Measurements from ENCODE around the gene RHOA. TPM values are rescaled to one million over a fixed set of nuclear protein-coding genes. Genes with fewer than 3 reads are reported as not detected.
A peak's percentile ranks its signal among the peaks of the same experiment; 100 is the strongest.

RHOA gene
- total and polyA plus RNA-seq, 2 of the 13 experiments (the other 11 are each of a cell fraction or from before 2014, with no cell fraction given), result 131 to 177 TPM

DNA sequence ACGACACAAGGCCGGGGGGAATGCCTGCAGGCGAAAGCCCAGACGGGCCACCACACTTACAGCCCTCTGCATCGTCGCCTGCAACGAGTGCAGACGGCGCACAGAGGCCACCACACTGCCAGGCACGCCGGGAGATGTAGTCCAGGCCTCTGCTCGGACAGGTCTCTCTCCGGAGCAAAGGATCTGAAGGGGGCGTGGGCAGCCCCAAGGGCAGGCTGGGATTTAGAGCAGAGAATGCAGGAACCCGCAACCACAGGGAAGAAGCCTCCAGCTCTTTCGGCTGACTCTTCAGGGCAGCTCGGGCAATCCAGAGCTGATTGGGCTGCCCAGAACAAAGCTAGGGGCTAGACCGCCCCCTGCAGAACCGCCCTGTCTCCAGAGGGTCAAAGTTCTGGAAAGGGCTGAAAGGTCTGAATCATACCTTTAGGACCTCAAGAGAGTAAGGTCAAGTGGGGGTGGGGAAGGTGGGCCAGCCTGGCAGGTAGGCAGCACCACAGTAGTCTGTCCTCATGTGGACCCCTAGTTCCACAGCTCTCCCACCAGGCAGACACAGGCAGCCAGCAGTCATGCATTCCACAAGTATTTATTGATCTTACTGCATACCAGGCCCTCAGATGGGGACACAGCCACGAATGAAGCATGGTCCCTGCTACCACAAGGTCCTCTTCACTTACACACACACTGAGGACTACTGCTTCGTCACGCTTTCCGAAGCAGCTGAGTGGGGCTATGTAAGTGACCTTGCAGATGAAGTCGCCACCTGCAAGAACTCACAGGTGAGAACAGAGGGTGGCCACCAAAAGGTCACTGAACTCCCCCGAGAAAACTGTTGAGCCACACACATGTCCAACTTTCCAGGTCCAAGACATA, 10.8 kb upstream of the RHOA start, which contains the start of gene AMT (continued):
- TF ChIP-seq ZNF329 (CRISPR knock-in tag; IDR thresholded peaks at IDR 0.05; ENCODE audit: low read depth) (no peak), ZNF382 (CRISPR knock-in tag; IDR thresholded peaks at IDR 0.05; ENCODE audit: borderline replicate concordance) (no peak), PLRG1 (conservative IDR thresholded peaks at IDR 0.05) (no peak), ISL2 (CRISPR knock-in tag; IDR thresholded peaks at IDR 0.05) (peak; percentile 48; the same call in 1 of the 2 replicates), PHB2 (IDR thresholded peaks at IDR 0.05; ENCODE audit: partially characterized antibody) (no peak), NKX3-1 (CRISPR knock-in tag; IDR thresholded peaks at IDR 0.05) (no peak), SMC3 (IDR thresholded peaks at IDR 0.05; ENCODE audit: low read length) (no peak), REXO4 (CRISPR knock-in tag; IDR thresholded peaks at IDR 0.05; ENCODE audit: borderline replicate concordance) (no peak)
- TF ChIP-seq, protein P1, sequence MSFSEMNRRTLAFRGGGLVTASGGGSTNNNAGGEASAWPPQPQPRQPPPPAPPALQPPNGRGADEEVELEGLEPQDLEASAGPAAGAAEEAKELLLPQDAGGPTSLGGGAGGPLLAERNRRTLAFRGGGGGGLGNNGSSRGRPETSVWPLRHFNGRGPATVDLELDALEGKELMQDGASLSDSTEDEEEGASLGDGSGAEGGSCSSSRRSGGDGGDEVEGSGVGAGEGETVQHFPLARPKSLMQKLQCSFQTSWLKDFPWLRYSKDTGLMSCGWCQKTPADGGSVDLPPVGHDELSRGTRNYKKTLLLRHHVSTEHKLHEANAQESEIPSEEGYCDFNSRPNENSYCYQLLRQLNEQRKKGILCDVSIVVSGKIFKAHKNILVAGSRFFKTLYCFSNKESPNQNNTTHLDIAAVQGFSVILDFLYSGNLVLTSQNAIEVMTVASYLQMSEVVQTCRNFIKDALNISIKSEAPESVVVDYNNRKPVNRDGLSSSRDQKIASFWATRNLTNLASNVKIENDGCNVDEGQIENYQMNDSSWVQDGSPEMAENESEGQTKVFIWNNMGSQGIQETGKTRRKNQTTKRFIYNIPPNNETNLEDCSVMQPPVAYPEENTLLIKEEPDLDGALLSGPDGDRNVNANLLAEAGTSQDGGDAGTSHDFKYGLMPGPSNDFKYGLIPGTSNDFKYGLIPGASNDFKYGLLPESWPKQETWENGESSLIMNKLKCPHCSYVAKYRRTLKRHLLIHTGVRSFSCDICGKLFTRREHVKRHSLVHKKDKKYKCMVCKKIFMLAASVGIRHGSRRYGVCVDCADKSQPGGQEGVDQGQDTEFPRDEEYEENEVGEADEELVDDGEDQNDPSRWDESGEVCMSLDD (CRISPR knock-in tag; IDR thresholded peaks at IDR 0.05; ENCODE audit: borderline replicate concordance), result no peak
- TF ChIP-seq, protein P2, sequence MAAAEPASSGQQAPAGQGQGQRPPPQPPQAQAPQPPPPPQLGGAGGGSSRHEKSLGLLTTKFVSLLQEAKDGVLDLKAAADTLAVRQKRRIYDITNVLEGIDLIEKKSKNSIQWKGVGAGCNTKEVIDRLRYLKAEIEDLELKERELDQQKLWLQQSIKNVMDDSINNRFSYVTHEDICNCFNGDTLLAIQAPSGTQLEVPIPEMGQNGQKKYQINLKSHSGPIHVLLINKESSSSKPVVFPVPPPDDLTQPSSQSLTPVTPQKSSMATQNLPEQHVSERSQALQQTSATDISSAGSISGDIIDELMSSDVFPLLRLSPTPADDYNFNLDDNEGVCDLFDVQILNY (CRISPR knock-in tag; conservative IDR thresholded peaks at IDR 0.05), result no peak; the same call in 1 of the 2 replicates
- TF ChIP-seq, protein P3, sequence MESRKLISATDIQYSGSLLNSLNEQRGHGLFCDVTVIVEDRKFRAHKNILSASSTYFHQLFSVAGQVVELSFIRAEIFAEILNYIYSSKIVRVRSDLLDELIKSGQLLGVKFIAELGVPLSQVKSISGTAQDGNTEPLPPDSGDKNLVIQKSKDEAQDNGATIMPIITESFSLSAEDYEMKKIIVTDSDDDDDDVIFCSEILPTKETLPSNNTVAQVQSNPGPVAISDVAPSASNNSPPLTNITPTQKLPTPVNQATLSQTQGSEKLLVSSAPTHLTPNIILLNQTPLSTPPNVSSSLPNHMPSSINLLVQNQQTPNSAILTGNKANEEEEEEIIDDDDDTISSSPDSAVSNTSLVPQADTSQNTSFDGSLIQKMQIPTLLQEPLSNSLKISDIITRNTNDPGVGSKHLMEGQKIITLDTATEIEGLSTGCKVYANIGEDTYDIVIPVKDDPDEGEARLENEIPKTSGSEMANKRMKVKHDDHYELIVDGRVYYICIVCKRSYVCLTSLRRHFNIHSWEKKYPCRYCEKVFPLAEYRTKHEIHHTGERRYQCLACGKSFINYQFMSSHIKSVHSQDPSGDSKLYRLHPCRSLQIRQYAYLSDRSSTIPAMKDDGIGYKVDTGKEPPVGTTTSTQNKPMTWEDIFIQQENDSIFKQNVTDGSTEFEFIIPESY (CRISPR knock-in tag; IDR thresholded peaks at IDR 0.05), result peak; percentile 26; the same call in 1 of the 2 replicates
- TF ChIP-seq, protein P4, sequence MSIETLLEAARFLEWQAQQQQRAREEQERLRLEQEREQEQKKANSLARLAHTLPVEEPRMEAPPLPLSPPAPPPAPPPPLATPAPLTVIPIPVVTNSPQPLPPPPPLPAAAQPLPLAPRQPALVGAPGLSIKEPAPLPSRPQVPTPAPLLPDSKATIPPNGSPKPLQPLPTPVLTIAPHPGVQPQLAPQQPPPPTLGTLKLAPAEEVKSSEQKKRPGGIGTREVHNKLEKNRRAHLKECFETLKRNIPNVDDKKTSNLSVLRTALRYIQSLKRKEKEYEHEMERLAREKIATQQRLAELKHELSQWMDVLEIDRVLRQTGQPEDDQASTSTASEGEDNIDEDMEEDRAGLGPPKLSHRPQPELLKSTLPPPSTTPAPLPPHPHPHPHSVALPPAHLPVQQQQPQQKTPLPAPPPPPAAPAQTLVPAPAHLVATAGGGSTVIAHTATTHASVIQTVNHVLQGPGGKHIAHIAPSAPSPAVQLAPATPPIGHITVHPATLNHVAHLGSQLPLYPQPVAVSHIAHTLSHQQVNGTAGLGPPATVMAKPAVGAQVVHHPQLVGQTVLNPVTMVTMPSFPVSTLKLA (IDR thresholded peaks at IDR 0.05), result peak; percentile 38; the same call in 1 of the 2 replicates
- TF ChIP-seq, protein P5, sequence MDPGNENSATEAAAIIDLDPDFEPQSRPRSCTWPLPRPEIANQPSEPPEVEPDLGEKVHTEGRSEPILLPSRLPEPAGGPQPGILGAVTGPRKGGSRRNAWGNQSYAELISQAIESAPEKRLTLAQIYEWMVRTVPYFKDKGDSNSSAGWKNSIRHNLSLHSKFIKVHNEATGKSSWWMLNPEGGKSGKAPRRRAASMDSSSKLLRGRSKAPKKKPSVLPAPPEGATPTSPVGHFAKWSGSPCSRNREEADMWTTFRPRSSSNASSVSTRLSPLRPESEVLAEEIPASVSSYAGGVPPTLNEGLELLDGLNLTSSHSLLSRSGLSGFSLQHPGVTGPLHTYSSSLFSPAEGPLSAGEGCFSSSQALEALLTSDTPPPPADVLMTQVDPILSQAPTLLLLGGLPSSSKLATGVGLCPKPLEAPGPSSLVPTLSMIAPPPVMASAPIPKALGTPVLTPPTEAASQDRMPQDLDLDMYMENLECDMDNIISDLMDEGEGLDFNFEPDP (CRISPR knock-in tag; conservative IDR thresholded peaks at IDR 0.05), result no peak
- TF ChIP-seq, protein P6, sequence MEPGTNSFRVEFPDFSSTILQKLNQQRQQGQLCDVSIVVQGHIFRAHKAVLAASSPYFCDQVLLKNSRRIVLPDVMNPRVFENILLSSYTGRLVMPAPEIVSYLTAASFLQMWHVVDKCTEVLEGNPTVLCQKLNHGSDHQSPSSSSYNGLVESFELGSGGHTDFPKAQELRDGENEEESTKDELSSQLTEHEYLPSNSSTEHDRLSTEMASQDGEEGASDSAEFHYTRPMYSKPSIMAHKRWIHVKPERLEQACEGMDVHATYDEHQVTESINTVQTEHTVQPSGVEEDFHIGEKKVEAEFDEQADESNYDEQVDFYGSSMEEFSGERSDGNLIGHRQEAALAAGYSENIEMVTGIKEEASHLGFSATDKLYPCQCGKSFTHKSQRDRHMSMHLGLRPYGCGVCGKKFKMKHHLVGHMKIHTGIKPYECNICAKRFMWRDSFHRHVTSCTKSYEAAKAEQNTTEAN (CRISPR knock-in tag; conservative IDR thresholded peaks at IDR 0.05), result 0 out of 2 replicates have a peak, but pooled peaks have one; percentile 41
- TF ChIP-seq, protein P7, sequence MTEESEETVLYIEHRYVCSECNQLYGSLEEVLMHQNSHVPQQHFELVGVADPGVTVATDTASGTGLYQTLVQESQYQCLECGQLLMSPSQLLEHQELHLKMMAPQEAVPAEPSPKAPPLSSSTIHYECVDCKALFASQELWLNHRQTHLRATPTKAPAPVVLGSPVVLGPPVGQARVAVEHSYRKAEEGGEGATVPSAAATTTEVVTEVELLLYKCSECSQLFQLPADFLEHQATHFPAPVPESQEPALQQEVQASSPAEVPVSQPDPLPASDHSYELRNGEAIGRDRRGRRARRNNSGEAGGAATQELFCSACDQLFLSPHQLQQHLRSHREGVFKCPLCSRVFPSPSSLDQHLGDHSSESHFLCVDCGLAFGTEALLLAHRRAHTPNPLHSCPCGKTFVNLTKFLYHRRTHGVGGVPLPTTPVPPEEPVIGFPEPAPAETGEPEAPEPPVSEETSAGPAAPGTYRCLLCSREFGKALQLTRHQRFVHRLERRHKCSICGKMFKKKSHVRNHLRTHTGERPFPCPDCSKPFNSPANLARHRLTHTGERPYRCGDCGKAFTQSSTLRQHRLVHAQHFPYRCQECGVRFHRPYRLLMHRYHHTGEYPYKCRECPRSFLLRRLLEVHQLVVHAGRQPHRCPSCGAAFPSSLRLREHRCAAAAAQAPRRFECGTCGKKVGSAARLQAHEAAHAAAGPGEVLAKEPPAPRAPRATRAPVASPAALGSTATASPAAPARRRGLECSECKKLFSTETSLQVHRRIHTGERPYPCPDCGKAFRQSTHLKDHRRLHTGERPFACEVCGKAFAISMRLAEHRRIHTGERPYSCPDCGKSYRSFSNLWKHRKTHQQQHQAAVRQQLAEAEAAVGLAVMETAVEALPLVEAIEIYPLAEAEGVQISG (CRISPR knock-in tag; IDR thresholded peaks at IDR 0.05), result peak; percentile 92
